NCI-H2107 (cell line): ENCODE measurements around the gene TNNT2.

ENCODE experiments used
- DNase-seq: peaks from one replicate; lab custom pipeline; 2025; lab: John Stamatoyannopoulos, UW

The TNNT2 gene

GRCh38 chr1:201403359-201403758, 25.9 kb upstream of the TNNT2 start:
- DNase-seq = no peak

- no peak for DNase-seq
Measured at GRCh38 chr1:201401700-201402099, 24.2 kb upstream of the TNNT2 start.

- no peak for DNase-seq
Measured at GRCh38 chr1:201400852-201401230, 23.4 kb upstream of the TNNT2 start.

- DNase-seq = no peak
Measured at GRCh38 chr1:201400212-201400851, 22.9 kb upstream of the TNNT2 start.

GRCh38 chr1:201399352-201400126, 22.1 kb upstream of the TNNT2 start:
- DNase-seq = peak; percentile 63

GRCh38 chr1:201399018-201399351, 21.5 kb upstream of the TNNT2 start, which contains the start of gene LAD1:
LAD1 (minus strand) TSS chr1:201399324; CDS start chr1:201399306, 18 bp downstream.
- no peak for DNase-seq

- no peak for DNase-seq
Measured at GRCh38 chr1:201397675-201398074, 20.2 kb upstream of the TNNT2 start.

GRCh38 chr1:201396861-201397464, 19.5 kb upstream of the TNNT2 start:
- DNase-seq = no peak

- DNase-seq = no peak
Measured at GRCh38 chr1:201395936-201396335, 18.5 kb upstream of the TNNT2 start.

- no peak for DNase-seq
Measured at GRCh38 chr1:201394591-201394990, 17.1 kb upstream of the TNNT2 start.

GRCh38 chr1:201393076-201393475, 15.6 kb upstream of the TNNT2 start:
- DNase-seq = no peak

DNA sequence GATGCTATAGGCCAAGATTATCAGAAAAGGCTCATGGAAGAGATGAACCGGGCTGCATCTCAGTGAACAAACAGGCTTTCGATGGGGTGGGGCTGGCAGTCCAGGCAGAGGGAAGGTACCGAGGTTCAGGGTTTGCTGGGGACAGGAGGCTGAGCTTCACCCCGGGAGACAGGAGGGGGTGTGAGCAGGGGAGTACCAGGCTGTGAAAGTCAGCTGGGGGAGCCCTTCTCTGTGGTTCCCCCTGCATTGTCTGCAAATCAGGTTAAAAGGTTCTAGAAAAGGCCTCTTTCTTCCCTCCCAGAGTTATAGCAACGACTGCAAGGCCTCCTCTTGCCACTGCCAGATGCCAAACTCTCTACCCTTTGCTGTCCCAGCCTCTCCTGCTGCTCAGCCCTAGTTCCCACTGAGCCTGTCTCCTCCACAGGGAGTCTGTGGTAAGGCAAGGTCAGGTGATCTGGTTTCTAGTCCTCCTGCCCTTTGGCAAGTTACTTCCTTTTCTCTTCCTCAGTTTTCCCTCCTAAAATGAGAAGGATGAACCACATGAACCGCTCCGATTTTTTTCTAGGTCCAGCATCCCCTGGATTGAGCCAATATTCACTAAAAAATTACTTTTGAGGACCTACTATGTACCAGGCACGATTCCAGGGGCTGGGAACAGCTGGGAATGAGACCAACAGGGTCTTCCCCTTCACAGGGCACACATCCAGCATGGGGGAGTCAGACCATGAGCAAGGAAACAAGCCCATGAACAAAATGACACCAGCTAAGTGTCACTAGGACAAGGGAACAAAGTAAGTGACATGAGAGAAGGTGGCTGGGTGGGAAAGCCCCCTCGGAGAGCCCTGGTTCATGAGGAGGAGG, 14.4 kb upstream of the TNNT2 start:
- DNase-seq = peak; percentile 54

DNA sequence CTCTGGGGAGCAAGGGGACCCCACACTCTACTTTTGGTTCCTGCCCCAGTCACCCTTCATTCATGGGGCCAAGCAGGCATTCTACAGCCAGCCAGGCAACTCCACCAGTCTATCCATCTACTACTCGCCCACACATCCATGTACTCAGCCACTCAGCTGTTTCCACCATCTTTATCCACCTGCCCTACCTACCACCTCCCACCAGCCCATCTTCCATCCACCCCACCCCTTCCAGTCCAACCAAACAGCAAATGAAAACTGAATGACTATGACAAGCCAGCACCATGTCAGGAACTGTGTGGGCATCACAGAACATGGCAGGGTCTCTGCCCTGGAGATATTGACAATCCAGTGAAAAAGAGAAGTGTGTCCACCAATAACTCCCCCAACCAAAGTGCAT, 13.7 kb upstream of the TNNT2 start:
- DNase-seq = no peak

DNA sequence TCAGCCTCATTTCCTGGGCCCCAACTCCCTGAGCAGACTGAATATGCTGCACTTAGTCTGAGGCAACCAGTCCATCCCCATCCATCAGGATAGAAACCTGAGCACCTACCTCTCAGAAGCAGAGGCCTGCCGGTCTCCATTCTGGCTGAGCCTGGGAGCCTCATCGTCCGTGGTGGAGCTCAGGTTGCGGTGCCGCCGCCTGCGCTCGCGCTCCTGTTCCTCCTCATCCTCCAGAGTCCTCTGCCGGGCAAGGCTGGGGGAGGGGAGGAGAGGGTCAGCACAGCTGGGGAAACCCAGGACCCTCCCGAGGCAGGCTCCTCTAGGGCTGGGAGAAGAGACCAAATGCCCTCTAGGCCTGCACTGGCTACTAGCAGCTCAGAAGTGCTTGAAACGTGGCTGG, 11.6 kb upstream of the TNNT2 start:
- DNase-seq = no peak

- DNase-seq = no peak
Measured at GRCh38 chr1:201386208-201386607, 8.7 kb upstream of the TNNT2 start.

DNA sequence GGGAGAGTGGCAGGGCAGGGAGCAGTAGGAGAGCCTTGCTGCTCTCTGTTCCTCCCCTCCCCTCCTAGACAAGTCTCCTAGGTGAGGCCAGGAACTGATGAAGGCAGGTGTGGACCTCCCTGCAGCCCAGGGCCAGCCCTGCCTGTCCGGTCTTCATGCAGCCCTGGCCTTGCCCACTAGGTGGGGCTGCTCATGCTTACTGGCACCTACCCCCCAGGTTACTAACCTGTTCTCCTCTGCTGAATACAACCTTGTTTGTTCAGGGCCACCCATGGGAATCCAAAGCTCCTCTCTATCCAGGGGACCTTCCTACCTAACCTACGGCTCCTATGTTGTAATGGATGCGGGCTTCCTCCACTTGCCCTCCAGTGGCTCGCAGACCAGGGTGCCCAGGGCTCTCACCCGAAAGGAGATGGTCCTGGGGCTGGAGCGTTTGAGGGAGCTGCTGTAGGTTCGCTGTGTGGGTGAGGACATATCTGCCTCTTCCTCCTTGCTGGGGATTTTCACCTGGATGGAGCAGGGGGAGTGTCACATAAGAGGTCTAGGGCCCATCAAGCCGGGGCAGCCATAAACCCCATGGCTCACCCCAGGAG, 7.9 kb upstream of the TNNT2 start:
- peak; percentile 79 for DNase-seq

DNA sequence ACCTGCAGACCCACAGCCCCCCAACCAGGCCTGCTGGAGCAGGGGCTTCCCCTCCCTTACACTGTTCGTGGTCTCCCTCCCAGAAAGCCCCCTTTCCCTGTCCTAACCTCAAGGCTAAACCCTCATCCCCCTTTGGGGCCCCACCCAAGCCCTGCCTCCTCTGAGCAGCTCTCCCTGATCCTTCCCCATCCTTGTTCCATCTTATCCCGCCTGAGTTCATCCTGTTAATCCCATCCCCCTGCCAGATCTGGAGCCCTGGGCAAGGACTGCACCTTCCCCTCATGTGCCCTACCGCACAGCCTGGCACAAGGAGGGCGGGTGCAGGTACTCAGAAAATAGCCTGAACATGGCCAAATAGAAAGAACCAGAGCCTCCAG, 6.9 kb upstream of the TNNT2 start:
- DNase-seq = no peak

GRCh38 chr1:201383647-201384405, 6.3 kb upstream of the TNNT2 start:
- peak; percentile 81 for DNase-seq

GRCh38 chr1:201381130-201381529, 3.6 kb upstream of the TNNT2 start:
- peak; percentile 70 for DNase-seq

DNA sequence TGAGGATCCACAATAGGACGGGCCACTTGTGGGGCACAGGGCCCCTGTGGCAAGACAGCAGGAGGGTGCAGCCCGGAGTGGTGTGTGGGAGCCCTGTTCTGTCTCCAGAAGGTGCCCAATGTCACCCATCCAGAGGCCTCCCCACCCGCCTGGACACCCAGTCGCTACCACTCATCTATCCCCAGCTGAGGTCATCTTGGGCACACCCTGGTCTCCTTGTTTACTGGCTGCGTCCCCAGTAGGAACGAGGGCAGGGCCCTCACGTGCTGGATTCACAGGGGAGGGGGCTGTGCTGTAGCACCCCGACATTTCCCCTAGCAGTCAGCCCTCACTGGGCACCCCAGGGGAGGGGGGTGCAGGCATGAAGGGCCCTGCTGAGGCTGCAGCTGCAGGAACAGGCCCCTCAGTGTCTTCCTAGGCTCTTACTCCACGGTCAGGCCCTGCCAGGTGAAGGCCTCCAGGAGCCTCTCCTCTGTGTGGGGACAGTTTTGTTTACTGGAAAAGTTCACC, 2.3 kb upstream of the TNNT2 start:
- DNase-seq = no peak

- DNase-seq = no peak
Measured at GRCh38 chr1:201378804-201379203, 1.3 kb upstream of the TNNT2 start.
